GM18526 (cell line): ENCODE data around the gene COG6.

Experiments used
- POLR2A ChIP-seq: IDR thresholded peaks from 3 replicates; pipeline ENCODE4 v1.6.1; 2011; ENCODE audit not compliant: insufficient read length; ENCODE audit errors: extremely low read depth

COG6 gene

GRCh38 chr13:39777021-39777420 lies 121.6 kb downstream of the COG6 start:
- no peak for TF ChIP-seq POLR2A

- TF ChIP-seq POLR2A, result no peak
Measured at GRCh38 chr13:39777527-39778061, 122.1 kb downstream of the COG6 start.

GRCh38 chr13:39779337-39780265 lies 124.1 kb downstream of the COG6 start:
- TF ChIP-seq POLR2A, result no peak

GRCh38 chr13:39780711-39781110 lies 125.2 kb downstream of the COG6 start:
- no peak for TF ChIP-seq POLR2A

- TF ChIP-seq POLR2A, result no peak
Measured at GRCh38 chr13:39781381-39781780, 125.9 kb downstream of the COG6 start.

GRCh38 chr13:39783051-39783450 lies 127.6 kb downstream of the COG6 start:
- TF ChIP-seq POLR2A, result no peak

GRCh38 chr13:39784347-39784746 lies 128.9 kb downstream of the COG6 start:
- no peak for TF ChIP-seq POLR2A

GRCh38 chr13:39786091-39786490 lies 130.6 kb downstream of the COG6 start:
- no peak for TF ChIP-seq POLR2A

GRCh38 chr13:39787086-39787487 lies 131.6 kb downstream of the COG6 start:
- no peak for TF ChIP-seq POLR2A

GRCh38 chr13:39788102-39788501 lies 132.6 kb downstream of the COG6 start:
- no peak for TF ChIP-seq POLR2A

- TF ChIP-seq POLR2A, result no peak
Measured at GRCh38 chr13:39789451-39789850, 134.0 kb downstream of the COG6 start.
